Stimulated activated CD4-positive, alpha-beta T cell treated with anti-CD3 and anti-CD28 coated beads, Interleukin-12 subunit alpha, Interleukin-12 subunit beta, amount 100 ng/mL, for 48 hours (primary cell): Measurements from ENCODE around the gene TAS1R3.

Experiments used
- DNase-seq, 3 donors: peaks; one replicate each; pipeline ENCODE4 v3.0.0-alpha.2; 2020; ENCODE audit warnings: low read depth in 2 of 3, low spot score in 1 of 3

Gene TAS1R3

GRCh38 chr1:1320666-1321448 is 10.2 kb upstream of the TAS1R3 start:
- no peak for DNase-seq

GRCh38 chr1:1321477-1321876 is 9.6 kb upstream of the TAS1R3 start:
- no peak for DNase-seq

GRCh38 chr1:1322418-1322817 is 8.7 kb upstream of the TAS1R3 start:
- no peak for DNase-seq

GRCh38 chr1:1322952-1323351 is 8.1 kb upstream of the TAS1R3 start:
- DNase-seq, result no peak

- DNase-seq, result no peak
Observed at GRCh38 chr1:1324084-1324523, 7.0 kb upstream of the TAS1R3 start.

- peak; percentile 90 to 94 (median 93) for DNase-seq
Observed at GRCh38 chr1:1324524-1325287, 6.4 kb upstream of the TAS1R3 start, which contains the start of the genes CPTP and INTS11. Gene CPTP, plus strand, starts transcription at chr1:1324802. Its CDS starts 2,109 bp downstream, at chr1:1326911. Gene INTS11, minus strand, starts transcription at chr1:1324660. Its CDS starts 52 bp downstream, at chr1:1324608.

GRCh38 chr1:1325288-1326074 is 5.6 kb upstream of the TAS1R3 start:
- DNase-seq, result no peak

GRCh38 chr1:1326075-1326605 is 4.9 kb upstream of the TAS1R3 start:
- DNase-seq, result no peak

- DNase-seq, result no peak
Observed at GRCh38 chr1:1327291-1327690, 3.8 kb upstream of the TAS1R3 start.

GRCh38 chr1:1328254-1328653 is 2.8 kb upstream of the TAS1R3 start:
- no peak for DNase-seq

- DNase-seq, result no peak
Observed at GRCh38 chr1:1329304-1330210, 1.5 kb upstream of the TAS1R3 start.

GRCh38 chr1:1330366-1331067 is 563 bp upstream of the TAS1R3 start:
- no peak for DNase-seq

- no peak for DNase-seq
Observed at GRCh38 chr1:1332031-1332755, 1.1 kb downstream of the TAS1R3 start.

GRCh38 chr1:1332774-1333480 is 1.8 kb downstream of the TAS1R3 start:
- no peak for DNase-seq

- DNase-seq, result no peak
Observed at GRCh38 chr1:1333551-1334241, 2.6 kb downstream of the TAS1R3 start.

- DNase-seq, result no peak
Observed at GRCh38 chr1:1334835-1335234, 3.8 kb downstream of the TAS1R3 start.

GRCh38 chr1:1335283-1335682 is 4.2 kb downstream of the TAS1R3 start:
- no peak for DNase-seq
